NCI-H1694 (cell line): ENCODE measurements around the gene RPS6KA2.

ENCODE experiments used
- DNase-seq: peaks from one replicate; lab custom pipeline; 2025; lab: John Stamatoyannopoulos, UW

RPS6KA2 gene

DNA sequence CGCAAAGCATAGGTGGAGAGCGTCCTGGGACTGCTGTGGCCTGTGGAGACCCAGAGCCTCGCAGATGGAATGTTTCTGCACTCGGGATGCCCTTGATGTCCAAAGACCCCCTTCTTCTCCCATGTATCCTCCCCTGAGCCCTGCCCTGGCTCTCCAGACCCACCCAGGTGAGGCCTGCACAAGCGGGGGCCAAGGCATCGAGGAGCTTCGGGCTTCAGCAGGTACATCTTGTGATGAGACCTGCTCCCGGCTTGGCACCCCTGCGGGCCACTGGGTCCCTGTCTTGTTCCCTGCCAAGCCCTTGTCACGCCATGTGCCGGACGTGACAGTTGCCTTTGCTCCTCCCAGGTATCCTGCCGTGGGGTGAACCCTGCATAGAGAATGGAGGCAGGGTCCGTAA, 125.8 kb downstream of the RPS6KA2 start:
- DNase-seq = no peak

DNA sequence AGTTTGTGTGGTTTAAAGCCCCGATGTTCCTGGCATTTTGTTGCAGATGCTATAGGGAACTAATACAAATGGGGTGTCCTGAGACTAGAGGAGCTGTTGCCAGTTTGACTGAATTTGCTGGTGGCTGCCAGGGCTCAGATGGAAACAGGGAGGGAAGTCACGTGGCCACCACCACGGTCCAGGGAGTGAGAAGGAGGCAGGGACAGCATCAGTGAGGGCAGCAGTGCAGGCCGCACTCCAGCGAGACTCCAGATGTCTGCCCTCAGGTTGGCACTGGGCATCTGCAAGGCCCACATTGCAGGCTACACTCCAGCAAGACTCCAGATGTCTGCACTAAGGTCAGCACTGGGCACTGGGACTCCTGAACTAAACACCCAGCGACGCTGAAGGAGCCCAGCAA, 126.8 kb downstream of the RPS6KA2 start:
- DNase-seq = no peak

DNA sequence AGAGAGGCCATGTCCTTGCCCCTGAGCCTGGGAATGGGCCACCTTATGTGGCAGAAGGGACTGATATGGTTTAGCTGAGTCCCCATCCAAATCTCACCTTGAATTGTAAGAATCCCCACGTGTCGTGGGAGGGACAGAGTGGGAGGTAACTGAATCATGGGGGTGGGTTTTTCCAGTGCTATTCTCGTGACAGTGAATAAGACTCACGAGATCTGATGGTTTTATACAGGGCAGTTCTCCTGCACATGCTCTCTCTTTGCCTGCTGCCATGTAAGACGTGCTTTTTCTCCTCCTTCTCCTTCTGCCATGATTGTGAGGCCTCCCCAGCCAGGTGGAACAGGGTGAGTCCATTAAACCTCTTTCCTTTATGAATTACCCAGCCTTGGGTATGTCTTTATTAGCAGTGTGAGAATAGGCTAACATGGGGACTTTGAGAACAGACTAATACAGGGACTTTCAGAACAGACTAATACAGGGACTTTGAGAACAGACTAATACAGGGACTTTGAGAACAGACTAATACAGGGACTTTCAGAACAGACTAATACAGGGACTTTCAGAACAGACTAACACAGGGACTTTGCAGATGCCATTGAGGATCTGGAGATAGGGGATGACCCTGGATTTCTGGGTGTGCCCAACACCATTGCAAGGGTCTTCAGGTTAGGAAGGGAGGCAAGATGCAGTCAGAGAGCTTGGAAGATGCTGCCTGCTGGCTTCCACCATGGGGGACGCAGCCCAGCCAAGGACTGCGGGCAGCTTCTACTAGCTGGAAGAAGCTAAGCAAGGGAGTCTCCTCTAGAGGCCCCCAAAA, 127.5 kb downstream of the RPS6KA2 start:
- no peak for DNase-seq

DNA sequence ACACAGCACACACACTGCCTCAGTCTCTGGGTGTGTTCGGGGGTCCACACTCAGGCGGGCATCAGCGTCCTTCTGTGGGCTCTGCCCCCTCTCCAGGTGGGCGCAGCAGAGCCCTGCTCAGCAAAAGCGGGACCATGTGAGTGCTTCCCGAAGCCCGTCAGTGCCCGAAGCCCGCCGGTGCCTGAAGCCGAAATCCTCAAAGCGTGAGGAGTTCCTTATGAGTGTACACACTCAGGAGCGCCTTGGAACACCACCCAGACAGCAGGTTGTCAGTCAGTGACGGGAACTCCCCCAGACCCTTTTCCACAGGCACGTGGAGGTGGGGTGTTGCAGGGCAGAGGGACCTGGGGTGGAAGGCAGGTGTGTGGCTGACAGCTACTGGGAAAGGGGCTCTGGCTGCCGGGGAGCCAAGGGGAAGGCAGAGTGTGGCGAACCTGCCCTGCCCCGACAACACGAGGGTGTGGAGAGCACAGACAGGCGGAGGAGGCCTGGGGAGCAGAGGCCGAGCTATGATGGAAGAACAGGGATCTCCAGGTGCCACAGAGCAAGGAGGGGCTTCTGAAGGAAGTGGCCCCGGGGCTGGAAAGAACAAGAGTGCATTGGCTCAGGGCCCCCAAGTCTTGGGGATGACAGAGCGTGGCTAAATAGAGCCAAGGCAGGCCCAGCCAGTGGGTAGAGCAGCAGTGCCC, 128.2 kb downstream of the RPS6KA2 start:
- DNase-seq = no peak

DNA sequence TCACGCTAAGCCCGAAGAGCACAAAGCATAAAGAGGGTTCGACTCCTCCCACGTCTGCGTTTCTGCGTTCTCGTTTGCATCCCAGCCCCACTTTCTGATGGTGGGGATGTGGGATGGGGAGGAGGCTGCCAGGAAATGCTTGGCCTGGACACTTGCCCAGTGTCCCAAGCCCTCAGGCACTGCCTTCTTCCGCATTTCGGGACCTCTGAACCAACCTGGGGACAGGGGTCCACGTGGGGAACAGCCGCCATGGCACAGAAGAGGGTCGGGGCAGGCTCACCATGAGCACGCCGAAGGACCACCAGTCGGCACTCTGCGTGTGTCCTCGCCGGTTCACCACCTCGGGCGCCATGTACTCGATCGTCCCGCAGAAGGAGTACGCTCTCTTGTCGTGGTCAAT, 128.8 kb downstream of the RPS6KA2 start:
- DNase-seq = no peak

DNA sequence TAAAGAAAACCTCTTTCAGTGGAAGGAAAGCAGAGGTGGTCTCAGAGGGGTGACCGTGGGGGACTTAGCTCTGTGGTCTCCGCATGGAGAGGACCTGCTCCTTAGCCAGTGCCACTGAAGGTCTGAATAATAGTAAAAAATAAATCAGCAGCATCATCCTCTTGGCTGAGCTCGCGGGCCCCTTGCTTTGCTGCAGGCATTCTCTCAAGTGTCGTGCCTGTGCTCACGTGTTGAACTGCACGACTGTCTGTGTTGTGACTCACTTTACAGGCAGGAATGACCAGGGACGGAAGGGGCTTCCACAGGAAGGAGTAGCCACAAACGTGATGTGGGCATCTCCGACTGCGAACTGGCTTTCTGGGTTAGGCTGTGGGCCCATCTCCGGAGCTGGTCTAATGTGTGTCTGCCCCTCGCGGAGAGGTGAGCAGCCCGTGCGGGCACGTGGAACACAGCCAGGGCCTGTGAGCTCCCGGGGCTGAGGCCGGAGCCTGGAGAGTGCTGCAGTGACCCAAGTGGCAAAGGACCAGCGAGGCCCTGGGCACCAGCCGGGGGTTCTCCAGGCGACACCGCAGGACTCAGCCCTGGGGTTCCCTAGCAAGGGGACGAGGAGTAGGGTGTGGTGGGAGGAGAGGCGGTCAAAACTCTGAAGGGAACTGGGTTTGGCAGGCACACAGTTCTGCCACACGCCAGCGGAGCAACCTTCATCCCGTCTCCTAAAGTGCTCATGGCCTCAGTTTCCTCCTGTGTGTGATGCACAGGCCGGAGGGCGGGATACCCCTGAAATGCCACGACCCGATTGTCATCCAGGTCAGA, 129.8 kb downstream of the RPS6KA2 start:
- no peak for DNase-seq

DNA sequence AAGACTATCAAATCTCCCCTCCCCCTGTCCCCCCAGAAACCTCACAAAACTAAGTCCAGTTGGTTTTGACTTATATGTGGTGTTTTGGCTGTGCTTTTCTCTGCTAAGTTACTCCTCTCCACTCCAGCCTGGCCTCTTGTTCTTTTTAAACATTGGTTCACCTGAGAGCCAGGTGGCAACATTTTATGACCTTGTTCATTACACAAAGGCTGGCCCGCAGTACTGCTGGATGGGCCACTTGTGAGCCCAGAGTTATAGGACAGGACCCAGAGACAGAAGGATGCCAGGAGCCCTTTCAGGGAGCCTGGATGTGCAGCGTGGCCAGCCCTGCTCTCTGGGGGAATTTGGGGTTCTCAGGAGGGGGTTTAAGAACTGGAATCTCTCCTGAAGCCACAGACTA, 130.6 kb downstream of the RPS6KA2 start:
- no peak for DNase-seq

DNA sequence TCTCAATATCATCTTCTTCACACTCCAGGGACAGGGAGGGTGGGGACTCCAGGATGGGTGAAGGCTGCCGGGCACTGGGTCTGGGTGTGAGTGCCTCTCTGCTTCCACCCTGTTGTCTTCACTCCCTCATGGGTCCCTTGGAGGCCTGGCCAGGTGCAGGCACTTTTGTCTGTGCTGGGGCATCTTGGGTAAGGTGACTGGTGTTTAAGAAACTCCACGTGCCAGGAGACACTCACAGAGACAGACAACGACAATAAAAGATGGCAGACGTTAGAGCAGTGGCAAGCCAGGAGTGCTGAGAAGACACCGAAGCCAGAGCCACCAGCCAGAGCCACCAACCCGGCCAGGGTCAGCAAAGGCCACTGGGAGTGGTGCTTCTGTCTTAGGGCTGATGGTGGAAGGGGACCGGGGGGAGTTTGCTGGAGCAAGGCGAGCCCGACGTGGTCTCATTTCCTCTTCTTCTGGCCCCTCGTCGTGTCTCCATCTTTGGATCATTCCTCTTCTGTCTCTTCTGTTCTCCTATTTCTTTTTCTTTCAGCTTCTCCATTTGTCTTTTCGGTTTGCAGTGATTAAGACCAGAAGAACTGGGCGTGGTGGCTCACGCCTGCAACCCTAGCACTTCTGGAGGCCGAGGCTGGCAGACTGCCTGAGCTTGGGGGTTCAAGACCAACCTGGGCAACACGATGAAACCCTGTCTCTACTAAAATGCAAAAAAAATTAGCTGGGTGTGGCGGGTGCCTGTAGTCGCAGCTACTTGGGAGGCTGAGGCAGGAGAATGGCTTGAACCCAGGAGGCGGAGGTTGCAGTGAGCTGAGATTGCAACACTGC, 131.3 kb downstream of the RPS6KA2 start:
- DNase-seq = no peak

DNA sequence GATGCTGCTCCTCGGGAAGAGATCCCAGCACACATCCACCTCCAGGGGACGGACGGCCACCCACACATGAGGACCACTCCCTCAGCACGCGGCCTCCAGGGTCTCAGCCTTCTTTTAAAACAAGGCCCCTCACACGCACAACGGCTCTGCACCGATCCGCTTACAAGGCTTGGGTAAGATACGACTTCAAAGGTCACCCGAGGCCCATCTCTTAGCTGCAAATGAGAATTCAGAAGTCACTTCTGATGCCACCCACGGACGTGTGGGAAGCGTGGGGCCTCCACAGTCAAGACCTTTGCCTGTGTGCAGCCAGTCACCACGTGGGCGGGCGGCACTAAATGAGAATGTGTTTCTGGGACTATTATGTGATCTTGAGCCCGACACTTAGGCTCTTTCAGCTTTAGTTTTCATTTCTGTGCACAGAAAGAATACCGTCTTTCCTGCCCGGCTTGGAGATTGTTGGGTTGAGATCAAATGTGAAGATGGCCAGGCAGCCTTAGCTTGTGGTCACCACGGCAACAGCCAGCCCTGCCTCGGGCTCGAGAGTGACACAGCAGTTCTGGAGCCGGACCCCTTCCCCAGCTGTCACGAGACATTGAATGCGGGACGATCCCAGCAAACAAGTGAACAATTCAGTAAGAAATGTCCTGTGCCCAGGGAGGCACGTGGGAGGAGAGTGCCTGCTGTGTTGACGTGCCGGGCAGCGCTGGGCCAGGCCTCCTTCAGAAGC, 132.1 kb downstream of the RPS6KA2 start:
- no peak for DNase-seq

DNA sequence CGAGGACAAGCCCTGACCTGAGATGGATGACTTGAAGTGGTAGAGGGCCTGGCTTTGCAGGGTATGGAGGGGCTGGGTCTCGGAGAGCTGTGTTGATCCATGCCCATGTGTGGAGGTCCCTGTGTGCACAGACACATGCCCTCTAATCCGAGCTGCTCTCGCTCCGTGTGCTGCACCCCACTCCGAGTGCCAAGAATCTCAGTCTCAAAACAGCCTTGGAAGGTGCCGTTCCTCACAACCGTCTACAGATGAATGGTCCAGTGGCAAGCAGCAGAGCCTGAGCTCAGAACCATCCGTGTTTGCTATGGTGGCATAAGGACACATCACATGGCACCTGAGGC, 133.0 kb downstream of the RPS6KA2 start:
- DNase-seq = no peak

DNA sequence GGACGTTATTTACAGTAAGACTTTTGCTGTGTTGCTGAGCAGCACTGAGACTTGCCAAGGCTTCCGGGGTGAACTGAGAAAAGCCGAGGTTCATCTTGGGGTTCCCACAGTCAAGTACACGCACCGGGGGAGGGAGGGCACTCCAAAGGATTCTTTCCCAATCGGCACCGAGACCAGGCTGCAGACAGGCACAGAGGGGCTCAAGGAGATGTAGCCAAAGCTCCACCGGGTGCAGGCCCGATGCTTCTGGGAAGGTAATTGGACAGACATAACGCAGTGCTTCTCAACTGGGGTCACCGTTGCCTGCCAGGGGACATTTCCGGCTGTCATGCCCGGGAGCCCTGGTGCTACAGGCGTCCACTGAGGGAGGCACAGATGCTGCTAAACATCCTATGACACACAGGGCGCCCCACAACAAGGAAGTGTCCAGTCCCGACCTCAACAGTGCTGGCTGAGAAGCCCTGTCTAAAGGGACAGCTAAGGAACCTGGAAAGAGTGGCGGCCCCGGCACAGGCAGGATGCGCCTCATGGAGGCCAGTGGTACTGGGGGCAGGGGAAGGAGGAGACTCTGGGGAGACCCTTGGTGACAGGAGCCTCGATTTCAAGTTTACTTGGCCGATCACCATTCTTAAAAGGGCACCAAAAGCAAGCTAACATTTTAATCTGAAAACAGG, 133.5 kb downstream of the RPS6KA2 start:
- no peak for DNase-seq

DNA sequence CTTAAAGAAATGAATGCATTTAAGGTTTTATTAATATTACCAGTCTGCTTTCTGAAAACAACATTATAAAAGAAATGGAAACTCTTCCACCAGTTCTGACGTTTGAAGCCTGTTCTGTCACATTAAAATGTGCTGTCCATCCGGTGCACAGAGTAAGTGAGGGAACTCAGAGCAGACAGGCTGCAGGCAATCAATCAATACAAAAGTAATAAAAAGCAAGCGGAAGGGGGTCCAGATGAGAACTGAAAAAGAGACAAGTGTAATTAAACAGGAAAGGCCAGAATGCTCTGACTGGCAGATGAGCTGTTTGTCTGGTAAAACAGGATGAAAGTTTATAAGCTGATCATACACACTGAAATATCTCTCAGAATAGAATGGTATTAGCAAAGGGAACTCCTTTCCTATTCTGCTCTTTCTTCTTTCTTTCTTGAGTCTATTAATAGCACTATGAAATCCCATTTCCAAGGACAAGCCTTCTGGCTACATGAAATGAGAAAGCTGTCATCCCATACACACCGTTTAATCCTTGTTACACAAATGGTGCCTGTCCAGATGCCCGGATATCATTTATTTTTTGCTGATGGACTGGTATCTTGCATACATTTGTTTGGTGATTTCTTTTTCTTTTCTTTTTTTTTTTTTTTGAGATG, 134.8 kb downstream of the RPS6KA2 start:
- no peak for DNase-seq

DNA sequence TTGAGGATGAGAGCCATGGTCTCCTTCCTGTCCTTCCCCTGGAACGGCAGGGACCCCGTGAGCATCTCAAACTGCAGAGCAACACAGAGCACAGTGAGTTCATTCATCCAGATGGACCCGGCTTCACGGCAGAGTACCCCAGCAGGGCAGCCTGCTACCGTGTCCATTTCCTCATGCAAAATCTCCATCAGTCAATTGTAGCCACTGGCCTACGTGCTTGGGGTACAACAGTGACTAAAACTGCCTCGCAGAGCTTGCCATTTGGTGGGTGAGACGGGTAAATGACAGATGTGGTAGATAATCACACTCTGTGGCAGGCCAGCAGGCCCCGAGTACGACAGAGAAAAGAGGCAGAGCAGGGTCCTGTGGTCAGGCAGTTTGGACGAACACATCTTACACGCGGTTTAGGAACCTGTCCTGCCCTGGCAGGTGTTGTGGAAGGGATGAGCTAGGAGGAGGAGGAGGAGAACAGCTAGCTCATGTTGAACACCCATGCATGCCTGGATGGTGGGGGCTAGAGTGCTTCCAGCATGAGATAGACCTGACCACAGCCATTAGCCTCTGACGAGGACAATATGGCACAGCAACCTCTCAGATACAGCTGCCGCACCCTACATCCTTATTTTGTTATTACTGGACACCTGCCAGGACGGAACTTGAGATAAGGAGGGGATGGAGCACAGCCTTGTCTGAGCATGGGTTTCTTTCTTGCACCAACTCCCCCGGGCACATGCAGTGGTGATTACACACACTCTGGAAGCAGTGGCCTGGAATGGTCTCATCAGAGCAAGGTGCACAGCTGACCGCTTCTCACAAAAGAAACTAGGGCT, 136.2 kb downstream of the RPS6KA2 start:
- no peak for DNase-seq

DNA sequence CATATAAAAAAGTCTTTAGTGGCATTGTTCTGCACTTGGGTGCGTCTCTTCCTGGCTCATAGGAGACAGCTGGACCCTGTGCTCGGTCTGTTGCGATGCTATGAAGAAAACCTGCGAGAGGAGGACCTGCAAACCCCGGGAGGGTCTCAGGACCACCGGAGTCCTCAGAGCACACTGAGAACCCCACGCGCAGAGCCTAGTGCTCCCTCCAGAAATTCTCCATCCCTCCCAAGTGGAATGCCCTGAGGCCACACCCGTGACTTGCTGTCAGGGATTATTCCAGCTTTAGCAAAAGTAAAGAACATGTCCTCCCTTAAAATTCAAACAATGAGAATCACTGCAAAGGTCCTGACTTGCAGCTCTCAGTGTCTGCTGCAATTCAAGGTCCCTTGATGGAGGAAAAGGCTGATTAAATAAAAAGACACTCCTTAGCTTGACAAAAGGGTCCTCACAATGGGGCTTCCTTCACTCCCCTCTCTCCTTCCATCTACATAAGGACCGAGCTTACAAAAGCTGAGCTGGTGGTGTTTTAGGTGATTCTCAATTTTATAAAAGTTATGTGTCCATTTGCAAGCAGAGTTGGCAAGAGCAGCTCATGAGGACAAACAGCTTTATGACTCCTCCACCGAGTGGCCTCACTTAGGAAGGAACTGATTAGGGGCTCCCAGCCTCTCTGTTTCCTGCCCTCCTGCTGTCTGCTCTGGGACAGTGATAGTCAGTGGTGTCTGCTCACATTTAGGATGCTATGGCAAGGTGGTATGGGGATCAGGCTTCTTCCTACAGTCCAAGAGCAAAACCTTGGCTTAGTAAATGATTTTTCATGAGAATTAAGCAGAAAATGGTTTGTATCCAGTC, 137.5 kb downstream of the RPS6KA2 start:
- no peak for DNase-seq

DNA sequence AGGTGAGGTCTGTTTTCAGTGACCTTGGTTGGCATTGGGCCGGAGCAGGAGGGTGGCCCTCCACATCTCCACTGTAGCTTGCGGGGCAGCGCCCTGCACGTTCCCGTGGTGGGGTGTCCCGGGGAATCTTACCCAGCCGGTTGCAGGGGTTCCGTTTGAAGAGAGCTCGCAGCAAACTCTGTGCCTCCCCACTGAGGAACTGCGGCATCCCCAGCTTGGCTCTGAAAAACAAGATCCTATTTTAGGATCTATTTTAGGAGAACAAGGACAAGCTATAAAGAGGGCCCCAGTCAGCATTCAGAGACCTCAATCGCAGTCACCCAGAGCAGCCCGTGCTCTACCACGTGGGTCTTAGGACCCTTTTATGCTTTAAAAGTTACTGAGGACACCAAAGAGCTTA, 138.3 kb downstream of the RPS6KA2 start:
- DNase-seq = no peak

DNA sequence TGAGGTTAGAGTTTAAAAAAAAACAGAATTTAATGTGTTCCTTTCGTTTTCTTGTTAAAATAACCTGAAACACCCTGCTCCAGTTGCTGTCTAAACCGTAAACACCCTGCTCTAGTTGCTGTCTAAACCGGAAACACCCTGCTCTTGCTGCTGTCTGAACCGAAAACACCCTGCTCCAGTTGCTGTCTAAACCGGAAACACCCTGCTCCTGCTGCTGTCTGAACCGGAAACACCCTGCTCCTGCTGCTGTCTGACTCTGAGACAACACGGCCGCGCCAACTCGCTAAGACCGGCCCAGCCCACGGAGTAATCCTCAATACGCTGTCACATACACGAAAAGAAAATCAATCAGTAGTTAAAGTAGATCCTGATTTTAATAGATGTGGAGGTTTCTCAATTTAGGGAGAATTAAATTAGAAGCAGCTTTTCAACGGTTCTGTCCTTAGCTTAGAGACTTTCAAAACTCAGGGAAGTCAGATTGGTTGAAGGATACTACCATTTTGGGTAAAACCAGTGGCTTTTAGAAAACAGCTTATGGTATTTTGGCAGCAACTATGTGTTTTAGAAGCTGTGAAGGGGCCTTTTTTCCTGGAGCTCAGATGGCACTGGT, 138.9 kb downstream of the RPS6KA2 start:
- DNase-seq = no peak

DNA sequence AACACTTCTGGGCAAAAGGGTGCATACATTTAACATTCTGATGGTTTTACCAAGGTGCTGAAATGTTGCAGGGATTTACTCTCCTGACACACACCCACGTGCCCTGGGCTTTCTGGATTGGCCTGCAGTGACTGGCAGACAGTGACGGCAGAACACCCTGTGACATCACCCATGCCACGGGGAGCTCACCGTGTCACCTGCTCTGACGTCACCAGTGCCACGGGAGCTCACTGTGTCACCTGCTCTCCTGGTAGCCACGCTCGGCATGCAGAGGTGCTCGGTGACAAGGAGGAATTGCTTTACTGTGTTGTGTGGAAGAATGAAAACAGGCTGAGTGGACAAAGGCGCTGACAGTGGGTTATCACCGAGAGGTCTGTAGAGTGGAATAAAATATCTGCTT, 139.9 kb downstream of the RPS6KA2 start:
- no peak for DNase-seq

DNA sequence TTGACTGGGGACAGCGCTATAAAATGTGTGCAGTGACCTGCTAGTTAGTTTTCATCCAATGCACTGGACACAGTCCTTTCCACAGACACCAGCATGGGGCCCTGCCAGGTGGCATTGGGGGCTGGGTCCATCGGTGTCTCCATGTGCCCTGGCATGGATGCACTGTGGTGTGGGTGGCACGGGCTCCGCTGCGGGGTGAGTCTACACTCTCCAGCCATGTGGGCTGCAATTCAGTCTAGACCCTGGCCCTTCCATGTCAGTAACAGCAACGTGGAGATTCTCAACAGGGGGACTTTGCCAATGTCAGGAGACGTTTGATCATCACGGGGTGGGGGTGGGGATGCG, 140.5 kb downstream of the RPS6KA2 start:
- DNase-seq = no peak
